Activated CD4-positive, alpha-beta T cell treated with anti-CD3 and anti-CD28 coated beads, Interleukin-2, Interleukin-6, amounts not matched to agents 100 ng/mL and 50 ng/mL, durations not matched to agents 16 hours and 8 hours (primary cell): ENCODE data around the gene TCAP.

Experiments
- DNase-seq: peaks from one replicate; pipeline ENCODE4 v3.0.0-alpha.2; 2020

The TCAP gene, protein sequence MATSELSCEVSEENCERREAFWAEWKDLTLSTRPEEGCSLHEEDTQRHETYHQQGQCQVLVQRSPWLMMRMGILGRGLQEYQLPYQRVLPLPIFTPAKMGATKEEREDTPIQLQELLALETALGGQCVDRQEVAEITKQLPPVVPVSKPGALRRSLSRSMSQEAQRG

DNA sequence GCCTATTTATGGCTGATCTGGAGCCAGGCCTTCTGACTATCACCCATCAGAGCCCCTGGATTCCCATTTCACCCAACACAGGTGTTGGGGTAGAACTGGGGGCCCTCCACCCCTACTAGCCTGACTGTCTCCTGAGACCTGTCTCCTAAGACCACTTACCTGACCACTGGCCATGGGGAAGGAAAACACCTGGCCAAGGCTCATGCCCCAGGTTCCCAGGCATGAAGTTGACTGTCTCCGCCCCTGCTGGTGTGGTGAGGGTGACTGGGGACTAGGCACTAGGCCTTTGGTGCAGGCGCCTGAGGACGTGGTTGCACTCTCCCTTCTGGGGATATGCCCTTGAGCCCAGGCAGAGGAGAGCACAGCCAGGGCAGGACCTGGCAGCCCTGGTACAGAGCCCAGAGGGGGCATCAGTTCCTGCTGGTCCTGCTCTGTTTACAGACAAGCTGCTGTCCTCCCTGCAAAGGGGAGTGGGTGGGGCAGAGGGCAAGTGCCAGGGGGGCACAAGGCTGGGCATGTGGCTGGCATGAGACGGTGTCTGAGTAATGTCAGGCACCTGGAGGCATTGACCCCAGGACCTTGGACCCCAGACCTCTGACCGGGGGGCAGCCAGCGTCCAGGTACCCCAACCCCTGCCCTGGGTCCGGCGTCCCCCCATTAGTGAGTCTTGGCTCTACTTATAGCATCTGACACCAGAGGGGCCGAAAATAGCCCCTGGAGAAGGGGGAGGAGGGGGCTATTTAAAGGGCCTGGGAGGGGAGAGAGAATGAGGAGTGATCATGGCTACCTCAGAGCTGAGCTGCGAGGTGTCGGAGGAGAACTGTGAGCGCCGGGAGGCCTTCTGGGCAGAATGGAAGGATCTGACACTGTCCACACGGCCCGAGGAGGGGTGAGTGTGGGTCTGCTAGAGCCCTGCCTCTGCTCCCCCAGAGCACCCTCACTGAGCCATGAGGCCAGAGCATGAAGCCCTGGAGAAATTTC is at the start of gene TCAP:
Gene TCAP, plus strand, starts transcription at position 769 of the 981 bp plus-strand sequence. Its CDS starts 11 bp downstream, at position 780.
- no peak for DNase-seq

DNA sequence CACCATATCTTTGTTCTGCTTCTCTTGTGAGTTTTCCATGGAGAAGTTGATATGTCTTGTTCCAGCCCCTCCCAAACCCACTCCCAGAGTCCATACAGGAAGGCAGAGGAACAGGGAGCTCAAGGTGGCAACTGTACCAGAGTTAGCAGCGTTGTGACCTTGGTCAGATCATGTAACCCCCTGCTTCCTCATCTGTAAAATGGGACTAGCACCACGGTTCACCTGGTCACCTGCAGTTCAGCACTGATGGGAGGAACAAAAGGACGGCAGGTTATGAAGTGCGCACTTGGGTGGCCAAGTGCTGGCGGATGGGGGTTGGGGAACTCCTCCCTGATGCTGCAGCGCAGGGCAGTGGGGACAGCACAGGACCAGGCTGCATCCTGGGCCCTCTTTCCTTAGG is 49.7 kb upstream of the TCAP start:
- no peak for DNase-seq

DNA sequence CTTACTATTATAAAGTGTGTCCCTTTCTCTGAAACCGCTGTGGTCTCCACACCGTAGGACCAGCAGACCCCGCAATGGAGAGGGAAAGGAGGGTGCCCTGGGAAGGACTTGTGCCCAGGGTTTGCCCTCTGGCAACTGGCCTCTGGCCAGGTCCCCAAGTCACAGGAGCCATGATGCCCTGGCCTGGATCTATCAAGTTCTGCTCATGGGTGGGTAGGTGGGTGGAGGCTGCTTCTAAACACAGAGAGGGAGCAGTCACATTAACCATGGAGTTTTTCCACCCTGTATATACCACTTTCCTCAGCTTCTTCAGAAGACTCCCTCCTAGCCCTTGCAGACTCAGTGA is 48.1 kb upstream of the TCAP start:
- no peak for DNase-seq

DNA sequence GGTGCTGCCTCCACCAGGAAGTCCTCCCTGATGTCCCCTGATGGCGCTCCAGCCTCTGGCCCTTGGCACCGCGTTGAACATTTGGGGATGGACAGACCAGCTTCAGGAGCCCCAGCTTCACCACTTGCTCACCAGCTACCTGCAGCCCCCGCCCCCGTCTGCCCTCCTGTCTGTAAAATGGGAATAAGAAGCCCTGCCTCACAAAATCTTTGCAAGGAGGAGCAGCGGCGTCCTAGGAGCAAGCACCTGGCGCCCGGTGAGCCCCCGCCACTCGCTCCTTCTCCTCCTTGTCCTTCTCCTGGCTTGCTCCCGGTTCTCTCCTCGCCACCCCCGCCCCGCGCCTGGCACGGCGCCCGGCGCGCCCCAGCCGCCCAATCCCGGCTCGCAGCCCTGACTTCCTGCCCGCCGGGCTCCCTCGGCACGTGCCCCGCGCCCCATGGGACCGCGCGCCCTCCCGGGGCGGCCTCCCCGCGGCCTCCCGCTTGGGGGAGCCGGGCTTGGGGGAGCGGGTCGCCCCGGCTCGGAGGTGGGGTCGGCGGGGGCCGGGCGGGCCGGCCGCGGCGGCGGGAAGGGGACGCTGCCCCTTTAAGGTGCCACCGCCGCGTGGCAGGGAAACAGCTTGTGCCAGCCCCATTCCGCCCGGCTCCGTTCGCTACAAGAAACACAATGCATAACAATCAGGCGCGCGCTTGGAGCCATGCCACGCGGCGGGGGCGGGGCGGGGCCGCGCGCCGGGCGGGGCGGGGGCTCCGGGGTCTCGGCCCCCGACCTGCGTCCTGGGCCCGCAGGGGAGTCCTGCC is 47.5 kb upstream of the TCAP start:
- peak; percentile 65 for DNase-seq

DNA sequence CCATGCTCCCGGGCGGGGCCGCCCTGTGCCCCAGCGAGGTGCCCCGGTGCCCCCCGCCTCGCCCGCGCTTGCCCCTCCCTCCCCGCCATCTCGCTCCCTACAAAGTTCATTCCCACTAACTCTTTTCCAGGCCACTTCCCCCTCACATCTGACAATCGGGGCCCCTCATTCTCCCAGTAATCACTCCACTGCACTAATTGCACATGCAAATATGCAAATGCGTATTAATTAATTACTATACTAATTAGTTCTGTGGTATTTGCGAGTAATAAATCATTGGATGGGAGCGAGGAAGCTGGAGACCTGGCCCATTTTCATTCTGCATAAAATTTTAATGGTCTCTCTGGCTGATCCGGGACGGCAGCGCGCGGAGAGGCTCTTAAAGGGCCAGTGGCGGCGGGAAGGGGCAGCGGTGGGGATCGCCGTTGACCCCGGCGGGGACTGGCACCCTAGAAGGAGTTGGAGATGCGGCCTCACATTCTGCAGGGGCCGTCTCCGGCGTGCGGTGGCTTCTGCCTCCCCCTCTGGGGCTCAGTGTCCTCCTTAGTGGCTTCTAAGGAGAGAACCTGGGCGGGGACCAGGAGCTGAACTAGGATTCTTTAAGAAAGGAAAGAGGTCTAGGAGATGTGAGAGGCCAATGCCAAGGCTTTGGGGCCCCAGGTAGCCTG is 46.8 kb upstream of the TCAP start:
- no peak for DNase-seq

DNA sequence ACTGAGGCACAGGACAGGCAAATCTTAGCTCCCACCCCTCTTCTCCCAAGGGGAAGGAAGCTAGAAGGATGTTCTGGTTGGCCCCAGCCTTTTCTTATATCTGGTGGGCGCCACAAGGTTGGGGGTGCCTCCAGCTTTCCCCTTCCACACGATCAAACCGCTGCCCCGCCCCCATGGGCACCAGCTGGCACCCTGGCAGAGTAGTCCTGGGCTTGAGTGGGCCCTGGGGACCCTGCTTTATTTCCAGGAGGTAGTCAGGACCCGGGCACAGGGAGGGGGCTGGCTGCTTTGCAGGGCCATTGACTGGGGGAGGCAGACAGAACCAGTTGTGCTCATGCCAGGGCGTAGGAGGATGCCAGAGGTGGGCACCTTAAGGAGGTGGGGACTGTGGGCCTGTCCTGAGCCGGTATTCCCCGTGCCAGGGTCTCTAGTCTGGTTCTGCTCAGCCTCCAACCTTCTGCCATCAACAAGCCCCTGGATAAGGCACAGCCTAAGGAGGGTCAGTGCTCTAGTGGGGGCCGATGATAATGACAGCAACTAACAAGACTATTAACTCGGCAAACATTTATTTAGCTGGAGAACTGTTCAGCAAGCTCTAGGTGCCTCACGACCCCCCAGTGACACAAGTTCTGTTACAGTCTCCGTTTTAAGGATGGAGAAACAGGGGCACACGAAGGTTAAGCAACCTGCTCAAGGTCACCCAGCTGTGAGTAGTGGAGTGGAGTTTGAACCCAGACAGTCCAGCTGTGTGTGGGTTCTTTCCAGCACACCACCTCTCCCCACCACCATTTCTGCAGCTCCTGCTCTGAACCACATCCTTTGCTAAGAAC is 46.0 kb upstream of the TCAP start:
- no peak for DNase-seq

DNA sequence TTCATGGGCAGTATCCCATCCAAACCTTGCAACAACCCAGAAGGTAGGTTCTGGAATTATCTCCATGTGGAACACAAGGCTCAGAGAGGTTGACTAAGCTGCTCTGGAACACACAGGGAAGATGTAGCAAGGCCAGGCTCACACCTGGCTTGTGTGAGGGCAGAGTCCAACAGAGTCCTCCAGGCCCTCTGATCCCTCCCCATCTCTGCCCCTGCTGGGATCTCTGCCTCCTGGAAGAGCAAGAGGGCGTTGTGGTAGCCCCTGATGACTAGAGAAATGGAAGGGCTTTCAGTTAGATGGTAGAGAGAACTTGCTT is 45.4 kb upstream of the TCAP start:
- no peak for DNase-seq

DNA sequence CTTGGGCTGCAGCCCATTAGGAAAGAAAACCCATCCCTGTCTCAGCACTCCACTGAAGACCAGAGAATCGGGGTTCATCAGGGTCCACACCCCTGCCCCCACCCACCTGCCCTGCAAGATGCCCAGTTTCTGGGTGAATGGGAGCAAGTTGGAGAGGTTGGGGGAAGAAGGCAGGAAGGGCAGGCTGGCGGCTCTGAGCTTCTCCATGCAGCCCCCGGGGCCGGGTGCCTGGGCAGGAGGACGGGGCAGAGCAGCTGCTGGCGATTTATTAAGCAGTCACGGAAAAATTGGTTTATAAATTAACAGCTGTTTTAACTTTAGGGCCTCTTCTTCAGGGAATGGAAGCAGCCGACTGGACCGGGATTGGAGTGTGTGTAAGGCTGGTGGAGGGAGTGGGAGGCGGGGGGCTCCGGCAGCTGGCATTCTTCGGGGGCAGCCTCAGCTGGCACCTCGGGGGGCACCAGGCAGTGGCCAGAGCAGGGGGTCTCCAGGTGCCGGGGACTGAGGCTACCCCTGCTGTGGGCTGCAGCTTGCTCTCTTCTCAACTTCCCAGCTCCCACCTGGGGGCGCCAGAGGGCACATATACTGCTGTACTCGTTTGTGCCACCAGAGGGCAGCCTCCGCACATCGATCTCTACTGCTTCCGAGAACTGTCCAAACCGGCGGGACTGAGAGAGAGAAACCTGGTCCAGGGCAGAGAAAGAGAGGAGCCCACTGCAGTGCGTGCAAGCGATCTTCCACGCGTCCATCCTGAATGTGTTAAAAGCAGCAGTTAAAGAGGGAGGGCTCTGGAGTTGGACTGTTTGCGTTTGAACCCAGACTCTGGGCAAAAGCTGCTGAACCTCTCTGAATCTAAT is 43.4 kb upstream of the TCAP start:
- peak; percentile 93 for DNase-seq

DNA sequence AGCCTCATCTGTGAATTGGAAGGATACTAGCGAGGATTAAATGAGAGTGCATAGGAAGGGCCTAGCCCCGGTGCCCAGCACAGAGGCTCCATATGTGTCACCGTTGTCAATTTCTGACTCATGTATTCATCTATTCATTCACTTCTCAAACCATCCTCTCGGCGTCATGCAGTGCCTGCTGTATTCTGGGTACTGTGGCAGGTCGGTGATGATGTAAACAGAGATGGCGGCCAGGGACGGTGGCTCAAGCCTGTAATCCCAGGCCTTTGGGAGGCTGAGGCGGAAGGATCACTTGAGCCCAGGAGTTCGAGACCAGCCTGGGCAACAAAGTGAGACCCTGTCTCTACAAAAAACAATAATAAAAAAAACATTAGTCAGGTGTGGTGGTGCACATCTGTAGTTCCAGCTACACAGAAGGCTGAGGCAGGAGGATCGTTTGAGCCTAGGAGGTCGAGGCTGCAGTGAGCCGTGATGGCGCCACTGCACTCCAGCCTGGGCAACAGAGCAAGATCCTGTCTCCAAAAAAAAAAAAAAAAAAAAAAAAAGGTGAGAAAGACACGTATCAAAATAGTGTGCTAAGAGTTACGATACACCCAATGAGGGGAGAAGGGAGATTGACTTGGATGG is 42.7 kb upstream of the TCAP start:
- peak; percentile 88 for DNase-seq

DNA sequence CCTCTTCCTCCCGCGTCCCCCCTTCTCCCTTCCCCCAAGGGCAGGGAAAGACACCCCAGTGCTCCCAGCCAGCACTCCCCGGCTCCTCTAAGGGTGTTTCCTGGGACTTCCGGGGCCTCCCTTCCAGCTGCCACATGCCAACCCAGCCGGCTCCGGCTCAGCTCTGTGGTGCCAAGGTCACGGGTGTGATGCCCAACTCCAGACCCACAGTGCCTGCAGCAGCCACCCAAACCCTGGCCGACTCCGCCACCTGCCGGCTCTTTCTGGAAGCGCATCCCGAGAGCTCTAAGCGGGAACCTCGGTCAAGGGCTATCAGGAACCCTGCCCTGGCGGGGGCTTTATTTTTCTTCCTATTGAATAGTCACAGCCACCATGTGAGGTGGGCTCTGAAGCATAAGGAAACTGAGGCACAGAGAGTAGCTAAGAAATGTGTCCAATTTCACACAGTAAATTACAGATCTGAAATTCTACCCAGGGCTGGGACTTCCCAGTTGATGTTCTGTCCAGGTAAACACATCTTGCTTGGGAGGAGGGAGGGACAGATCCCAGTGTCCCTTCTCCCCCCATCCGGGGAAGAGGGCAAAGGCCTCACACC is 41.7 kb upstream of the TCAP start:
- DNase-seq: peak; percentile 93

DNA sequence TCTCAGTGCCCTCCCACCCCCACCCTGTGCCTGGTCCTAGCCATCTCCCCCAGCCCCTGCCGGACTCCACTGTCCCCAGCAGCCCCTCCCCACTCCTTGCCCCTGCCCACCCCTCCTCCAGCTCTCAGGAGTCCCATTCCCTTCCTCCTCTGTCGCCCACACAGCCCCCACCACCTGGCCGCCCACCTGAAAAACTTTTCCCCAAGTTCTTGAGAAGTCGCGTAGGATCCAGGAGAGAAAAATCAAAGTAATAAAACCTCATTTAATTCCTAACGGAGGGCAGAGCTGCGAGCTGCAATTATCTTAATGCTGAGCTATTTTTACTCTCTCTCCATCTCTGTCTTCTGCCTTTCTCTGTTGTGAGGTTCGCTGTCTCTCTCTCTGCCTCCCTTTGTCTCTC is 40.8 kb upstream of the TCAP start:
- DNase-seq: no peak

DNA sequence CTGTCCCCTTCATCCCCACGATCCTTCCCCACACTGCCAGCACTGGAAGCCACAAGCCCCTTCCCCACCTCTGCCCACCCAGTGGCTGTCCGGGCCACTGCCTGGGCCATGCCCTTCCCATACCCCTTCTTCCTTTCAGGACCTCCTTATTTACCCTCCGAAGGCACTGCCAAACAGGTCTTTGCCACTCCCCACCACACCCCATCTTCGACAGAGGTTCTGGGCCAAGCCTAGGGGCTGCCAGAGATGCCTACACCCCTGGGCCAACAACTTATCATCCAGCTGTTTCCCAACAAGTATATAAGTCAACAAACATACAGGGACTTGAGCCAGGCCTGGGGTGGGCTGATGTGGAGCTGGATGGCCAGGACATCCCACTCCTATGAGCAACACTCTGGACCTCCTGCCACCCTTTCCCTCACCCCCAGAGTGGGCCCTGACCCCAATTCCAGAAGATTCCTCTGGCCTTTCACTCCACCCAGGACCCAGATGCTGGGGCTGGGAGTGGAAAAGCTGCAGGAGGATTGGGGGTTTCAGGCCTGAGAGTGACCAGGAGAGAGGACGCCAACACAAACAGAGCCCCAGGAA is 39.9 kb upstream of the TCAP start:
- DNase-seq: no peak

DNA sequence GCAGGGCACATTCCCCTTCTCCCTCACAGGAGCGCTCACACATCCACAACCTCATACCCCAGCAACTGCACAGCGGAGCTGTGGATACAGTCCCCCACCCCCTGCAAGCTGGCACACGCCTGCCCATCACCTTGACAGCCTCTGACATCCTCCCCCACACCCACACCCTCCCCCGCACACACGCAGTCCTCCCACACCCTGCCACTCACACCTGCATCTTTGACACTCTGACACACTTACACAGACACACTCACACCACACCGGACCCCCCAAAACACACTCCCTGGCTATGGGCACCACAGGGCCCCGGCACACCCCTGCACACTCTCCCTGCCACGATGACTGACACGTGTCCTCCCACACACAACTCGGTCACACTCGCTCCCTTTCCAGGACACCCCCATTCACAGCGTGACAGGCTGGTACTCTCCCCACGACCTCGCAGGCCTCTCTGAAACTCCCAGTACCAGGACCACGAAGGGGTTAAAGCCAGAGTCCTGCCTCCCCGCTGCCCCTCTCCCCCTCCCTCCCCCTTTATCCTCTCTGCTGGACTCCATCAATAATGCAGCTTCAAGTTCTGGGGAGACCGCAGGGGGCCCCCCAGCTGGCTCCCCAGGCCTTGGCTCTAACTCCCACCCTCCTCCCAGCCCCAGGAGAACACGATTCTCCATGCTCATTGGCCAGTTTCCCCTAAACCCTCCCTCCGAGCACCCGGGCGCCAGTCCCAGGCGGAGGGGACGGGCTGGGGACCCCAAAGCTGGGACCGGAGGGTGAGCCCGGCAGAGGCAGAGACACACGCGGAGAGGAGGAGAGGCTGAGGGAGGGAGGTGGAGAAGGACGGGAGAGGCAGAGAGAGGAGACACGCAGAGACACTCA is 38.7 kb upstream of the TCAP start, which contains the start of gene PPP1R1B:
Gene PPP1R1B, plus strand, starts transcription at position 782 of the 876 bp plus-strand sequence. CDS start 441 bp downstream, outside the sequence.
- no peak for DNase-seq

DNA sequence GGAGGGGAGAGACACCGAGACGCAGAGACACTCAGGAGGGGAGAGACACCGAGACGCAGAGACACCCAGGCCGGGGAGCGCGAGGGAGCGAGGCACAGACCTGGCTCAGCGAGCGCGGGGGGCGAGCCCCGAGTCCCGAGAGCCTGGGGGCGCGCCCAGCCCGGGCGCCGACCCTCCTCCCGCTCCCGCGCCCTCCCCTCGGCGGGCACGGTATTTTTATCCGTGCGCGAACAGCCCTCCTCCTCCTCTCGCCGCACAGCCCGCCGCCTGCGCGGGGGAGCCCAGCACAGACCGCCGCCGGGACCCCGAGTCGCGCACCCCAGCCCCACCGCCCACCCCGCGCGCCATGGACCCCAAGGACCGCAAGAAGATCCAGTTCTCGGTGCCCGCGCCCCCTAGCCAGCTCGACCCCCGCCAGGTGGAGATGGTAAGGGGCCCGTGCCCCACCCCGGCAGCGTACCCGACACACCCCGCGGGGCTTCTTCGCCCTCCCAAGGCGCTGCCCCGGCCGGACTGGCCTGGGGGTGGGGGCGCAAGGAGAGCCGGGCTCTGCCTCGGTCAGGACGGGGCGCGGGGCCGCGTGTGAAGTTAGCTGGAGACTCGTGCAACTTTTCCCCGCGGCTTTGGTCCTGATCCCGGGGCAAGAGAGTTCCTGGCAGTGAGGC is 38.0 kb upstream of the TCAP start:
- no peak for DNase-seq

DNA sequence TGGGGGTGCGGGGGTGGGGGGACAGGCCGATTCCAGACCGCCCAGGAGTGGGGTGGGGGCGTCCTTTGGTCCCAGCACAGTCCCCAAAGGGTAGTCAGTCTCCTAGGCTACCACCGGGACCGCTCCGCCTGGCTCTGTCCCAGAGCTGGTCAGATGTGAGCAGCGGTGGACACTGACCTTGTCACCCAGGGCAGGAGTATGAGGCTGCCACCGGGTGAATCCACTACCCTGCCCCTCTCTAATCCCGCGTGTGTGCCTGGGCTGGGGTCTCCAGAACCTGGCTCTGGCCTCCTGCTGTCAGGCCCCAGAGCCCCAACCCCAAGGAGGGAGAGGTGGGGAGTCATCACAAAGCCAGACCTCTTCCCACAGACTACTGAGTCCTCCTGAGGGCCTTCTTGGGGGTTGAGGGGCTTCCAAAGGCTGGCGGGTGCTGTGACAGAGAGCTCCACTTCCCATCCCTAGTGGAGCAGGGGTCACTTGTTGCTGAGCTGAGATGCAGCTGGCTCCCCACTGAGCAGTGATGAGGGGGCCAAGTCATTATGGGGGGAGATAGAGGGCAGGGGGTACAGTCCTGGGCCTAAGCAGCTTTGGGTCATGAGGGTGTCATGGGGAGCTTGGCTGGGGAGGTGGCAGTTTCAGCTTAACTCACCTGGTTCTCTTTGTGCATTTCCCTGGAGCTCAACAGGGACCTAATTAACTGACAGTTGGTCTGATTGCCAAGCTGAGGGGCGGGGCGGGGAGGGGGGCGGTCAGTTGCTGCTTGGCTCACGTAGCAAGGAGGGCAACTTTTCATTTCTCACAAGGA is 37.2 kb upstream of the TCAP start:
- no peak for DNase-seq

DNA sequence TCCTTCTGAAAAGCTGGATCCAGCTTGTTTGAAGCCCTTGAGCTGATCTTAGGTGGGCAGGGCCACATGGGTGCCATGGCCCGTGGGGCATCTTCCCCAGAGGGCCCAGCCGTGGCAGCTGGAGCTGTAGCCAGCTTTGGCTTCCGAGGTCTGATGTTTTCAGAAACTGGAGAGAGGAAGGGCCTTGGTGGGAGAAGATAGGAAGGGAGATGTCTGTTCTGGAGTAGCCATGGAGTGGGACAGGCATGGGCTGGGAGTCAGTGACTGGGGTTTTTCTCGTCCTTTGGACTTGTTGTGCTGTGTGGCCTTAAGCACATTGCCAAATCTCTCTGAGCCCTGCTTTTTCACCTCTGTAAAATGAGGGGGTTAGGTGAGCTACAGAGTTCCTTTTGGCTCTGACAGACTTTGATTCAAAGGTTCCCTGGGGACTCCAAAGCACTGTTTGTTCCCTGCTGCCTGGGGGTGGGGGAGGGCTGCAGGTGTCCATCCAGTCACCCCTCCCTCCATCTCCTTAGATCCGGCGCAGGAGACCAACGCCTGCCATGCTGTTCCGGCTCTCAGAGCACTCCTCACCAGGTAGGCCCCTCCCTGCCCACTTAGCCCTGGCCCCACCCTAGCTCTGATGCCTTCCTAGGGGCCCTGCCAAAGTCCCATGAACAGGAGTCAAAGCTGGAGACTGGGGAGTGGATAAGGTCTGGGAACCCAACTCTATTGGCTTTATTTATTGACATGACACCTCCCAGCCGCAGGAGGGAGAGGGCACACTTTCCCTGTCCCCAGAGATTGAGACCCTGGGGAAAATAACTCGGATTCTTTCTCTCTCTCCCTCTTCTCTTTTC is 36.3 kb upstream of the TCAP start:
- no peak for DNase-seq
